IPS-18a (cell line): Measurements from ENCODE around the gene GCNT1.
"Not testable (repeated sequence)": the region's sequence is repeated elsewhere in the genome, so short reads cannot be mapped to it uniquely, and the experiment has no call there.

Experiments
- H3K27ac ChIP-seq: one replicate; pipeline ENCODE4 v1.5.1; 2013; ENCODE audit warnings: low read length
- H3K27me3 ChIP-seq: one replicate; pipeline ENCODE4 v1.6.1; 2013; ENCODE audit warnings: mild to moderate bottlenecking, low read length; ENCODE audit not compliant: control insufficient read depth, insufficient read depth
- H3K36me3 ChIP-seq: one replicate; pipeline ENCODE4 v1.6.1; 2013; ENCODE audit warnings: low read depth, low read length; ENCODE audit not compliant: control insufficient read depth
- H3K4me1 ChIP-seq: one replicate; pipeline ENCODE4 v1.6.1; 2013; ENCODE audit warnings: low read depth, low read length; ENCODE audit not compliant: control insufficient read depth
- H3K4me3 ChIP-seq: one replicate; pipeline ENCODE4 v1.5.1; 2013; ENCODE audit warnings: low read length
- H3K9ac ChIP-seq: one replicate; pipeline ENCODE4 v1.6.1; 2013; ENCODE audit warnings: mild to moderate bottlenecking, low read length, moderate library complexity
- H3K9me3 ChIP-seq: one replicate; pipeline ENCODE4 v1.6.1; 2013; ENCODE audit warnings: low read depth, low read length; ENCODE audit not compliant: control insufficient read depth

GCNT1 gene

GRCh38 chr9:76510041-76510440 is 51.1 kb downstream of the GCNT1 start:
- no peaks in the 10 kb centered on the region for H3K36me3 ChIP-seq
- H3K27ac ChIP-seq = no peak overlapping the region
- H3K4me3 ChIP-seq = no peak overlapping the region
- no peaks in the 10 kb centered on the region for H3K4me1 ChIP-seq
- H3K27me3 ChIP-seq = no peaks in the 10 kb centered on the region
- no peak overlapping the region for H3K9ac ChIP-seq
- no peaks in the 10 kb centered on the region for H3K9me3 ChIP-seq

DNA sequence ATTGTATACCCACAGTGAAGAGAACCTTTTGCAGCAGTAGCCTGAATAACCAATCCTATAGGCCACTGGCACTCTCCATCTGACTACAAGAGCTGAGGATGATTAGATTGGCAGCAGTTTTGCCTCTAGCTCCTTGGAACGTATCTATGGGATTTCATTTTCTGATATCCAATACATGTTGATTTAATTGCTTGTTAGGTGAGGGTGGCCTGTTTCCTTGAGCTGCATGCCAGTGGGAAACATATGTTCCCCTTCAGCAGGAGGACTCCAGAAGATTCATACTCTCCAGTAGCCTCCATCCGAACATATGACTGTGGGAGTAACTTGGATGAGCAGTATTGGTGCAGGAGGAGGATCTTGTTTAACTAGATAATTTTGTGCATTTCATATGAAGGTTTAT is 51.5 kb downstream of the GCNT1 start:
- H3K9me3 ChIP-seq = no peaks in the 10 kb centered on the region
- no peaks in the 10 kb centered on the region for H3K4me1 ChIP-seq
- no peaks in the 10 kb centered on the region for H3K36me3 ChIP-seq
- no peak overlapping the region for H3K27ac ChIP-seq
- H3K9ac ChIP-seq = no peak overlapping the region
- no peak overlapping the region for H3K4me3 ChIP-seq
- no peaks in the 10 kb centered on the region for H3K27me3 ChIP-seq

GRCh38 chr9:76512826-76513225 is 53.8 kb downstream of the GCNT1 start:
- no peaks in the 10 kb centered on the region for H3K4me1 ChIP-seq
- H3K27me3 ChIP-seq = no peaks in the 10 kb centered on the region
- H3K9ac ChIP-seq = no peak overlapping the region
- H3K36me3 ChIP-seq = no peaks in the 10 kb centered on the region
- H3K4me3 ChIP-seq = no peak overlapping the region
- no peaks in the 10 kb centered on the region for H3K9me3 ChIP-seq
- no peak overlapping the region for H3K27ac ChIP-seq

DNA sequence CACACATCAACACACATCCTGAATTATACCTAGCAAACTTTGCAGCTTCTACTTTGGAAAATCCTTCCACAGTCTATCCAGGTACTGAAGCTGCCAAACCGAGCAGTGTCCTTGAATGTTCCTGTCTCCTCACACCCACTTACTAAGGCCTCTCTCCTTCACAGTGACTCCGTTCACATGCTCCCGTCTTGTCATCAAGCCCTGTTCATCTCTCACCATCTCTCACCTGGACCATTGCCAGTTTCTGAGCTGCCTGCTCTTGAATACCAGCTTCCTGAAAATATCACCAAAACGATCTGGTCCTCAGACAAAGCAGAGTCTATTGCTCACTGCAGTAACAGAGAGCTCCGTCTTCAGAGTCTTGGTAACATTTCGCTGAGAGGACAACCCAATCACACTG is 57.4 kb downstream of the GCNT1 start:
- no peaks in the 10 kb centered on the region for H3K9me3 ChIP-seq
- H3K27ac ChIP-seq = no peak overlapping the region
- H3K4me3 ChIP-seq = no peak overlapping the region
- no peaks in the 10 kb centered on the region for H3K27me3 ChIP-seq
- H3K36me3 ChIP-seq = no peaks in the 10 kb centered on the region
- H3K4me1 ChIP-seq = no peaks in the 10 kb centered on the region
- no peak overlapping the region for H3K9ac ChIP-seq

- Histone ChIP-seq H3K9me3 (no peaks in the 10 kb centered on the region), H3K36me3 (no peaks in the 10 kb centered on the region), H3K9ac (no peak overlapping the region), H3K4me3 (no peak overlapping the region), H3K27ac (no peak overlapping the region), H3K27me3 (no peaks in the 10 kb centered on the region), H3K4me1 (no peaks in the 10 kb centered on the region)
These were observed 57.9 kb downstream of the GCNT1 start for GRCh38 chr9:76516871-76517270.

- H3K4me3 ChIP-seq = no peak overlapping the region
- H3K27me3 ChIP-seq = no peaks in the 10 kb centered on the region
- no peak overlapping the region for H3K9ac ChIP-seq
- no peaks in the 10 kb centered on the region for H3K9me3 ChIP-seq
- H3K4me1 ChIP-seq = no peaks in the 10 kb centered on the region
- H3K27ac ChIP-seq = no peak overlapping the region
- H3K36me3 ChIP-seq = no peaks in the 10 kb centered on the region
These were observed 60.3 kb downstream of the GCNT1 start for GRCh38 chr9:76519075-76519835.

GRCh38 chr9:76521244-76521681 is 62.3 kb downstream of the GCNT1 start:
- Histone ChIP-seq H3K9ac (no peak overlapping the region), H3K36me3 (no peaks in the 10 kb centered on the region)

GRCh38 chr9:76521906-76522305 is 62.9 kb downstream of the GCNT1 start:
- Histone ChIP-seq H3K9me3 (no peaks in the 10 kb centered on the region), H3K4me1 (no peaks in the 10 kb centered on the region), H3K9ac (no peak overlapping the region), H3K4me3 (no peak overlapping the region), H3K36me3 (no peaks in the 10 kb centered on the region), H3K27me3 (no peaks in the 10 kb centered on the region), H3K27ac (no peak overlapping the region)

More at GRCh38 chr9:76521244-76521681, 62.3 kb downstream of the GCNT1 start:
- no peaks in the 10 kb centered on the region for H3K27me3 ChIP-seq
- H3K9me3 ChIP-seq = no peaks in the 10 kb centered on the region
- no peak overlapping the region for H3K4me3 ChIP-seq
- H3K4me1 ChIP-seq = no peaks in the 10 kb centered on the region
- H3K27ac ChIP-seq = no peak overlapping the region

DNA sequence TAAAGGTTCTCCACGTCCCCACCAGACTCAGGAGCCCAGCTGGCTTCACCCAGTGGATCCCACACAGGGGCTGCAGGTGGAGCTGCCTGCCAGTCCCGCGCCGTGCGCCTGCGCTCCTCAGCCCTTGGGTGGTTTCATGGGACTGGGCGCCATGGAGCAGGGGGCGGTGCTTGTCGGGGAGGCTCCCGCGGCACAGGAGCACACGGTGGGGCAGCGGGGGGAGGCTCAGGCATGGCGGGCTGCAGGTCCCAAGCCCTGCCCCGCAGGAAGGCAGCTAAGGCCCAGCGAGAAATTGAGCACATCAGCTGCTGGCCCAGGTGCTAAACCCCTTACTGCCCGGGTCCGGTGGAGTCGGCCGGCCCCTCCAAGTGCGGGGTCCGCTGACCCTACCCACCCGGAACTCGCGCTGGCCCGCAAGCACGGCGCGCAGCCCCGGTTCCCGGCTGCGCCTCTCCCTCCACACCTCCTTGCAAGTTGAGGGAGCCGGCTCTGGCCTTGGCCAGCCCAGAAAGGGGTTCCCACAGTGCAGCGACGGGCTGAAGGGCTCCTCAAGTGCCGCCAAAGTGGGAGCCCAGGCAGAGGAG is 64.7 kb downstream of the GCNT1 start:
- not testable (repeated sequence) for H3K9ac ChIP-seq, H3K27me3 ChIP-seq

GRCh38 chr9:76525196-76525595 is 66.2 kb downstream of the GCNT1 start:
- Histone ChIP-seq H3K36me3 (no peaks in the 10 kb centered on the region), H3K4me1 (no peaks in the 10 kb centered on the region), H3K9me3 (no peaks in the 10 kb centered on the region), H3K27ac (no peak overlapping the region), H3K4me3 (no peak overlapping the region), H3K27me3 (no peaks in the 10 kb centered on the region), H3K9ac (no peak overlapping the region)

More for the DNA sequence above, 64.7 kb downstream of the GCNT1 start:
- H3K9me3 ChIP-seq, H3K27ac ChIP-seq, H3K4me1 ChIP-seq, H3K4me3 ChIP-seq, H3K36me3 ChIP-seq: not testable (repeated sequence)

DNA sequence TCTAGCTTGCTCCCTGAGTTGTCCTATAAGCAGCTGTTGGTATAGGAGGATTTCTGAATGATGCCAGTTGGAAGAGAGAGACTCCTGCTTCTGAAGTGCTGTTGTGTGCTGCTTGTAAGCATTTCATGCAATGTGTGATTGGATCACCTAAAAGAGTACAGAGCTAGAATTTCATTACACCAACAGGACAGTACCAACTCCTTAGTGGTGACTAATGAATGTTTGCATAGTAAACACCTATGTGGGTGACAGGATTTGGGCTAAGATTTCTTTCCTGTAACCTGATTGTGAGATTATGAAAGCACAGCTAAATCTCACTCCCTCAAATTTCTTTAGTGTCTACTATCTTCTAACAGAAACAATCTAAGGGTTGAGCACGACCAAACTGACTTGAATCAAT is 67.0 kb downstream of the GCNT1 start:
- H3K9ac ChIP-seq = no peak overlapping the region
- H3K4me3 ChIP-seq = no peak overlapping the region
- H3K36me3 ChIP-seq = no peaks in the 10 kb centered on the region
- no peak overlapping the region for H3K27ac ChIP-seq
- H3K27me3 ChIP-seq = no peaks in the 10 kb centered on the region
- no peaks in the 10 kb centered on the region for H3K4me1 ChIP-seq
- no peaks in the 10 kb centered on the region for H3K9me3 ChIP-seq

DNA sequence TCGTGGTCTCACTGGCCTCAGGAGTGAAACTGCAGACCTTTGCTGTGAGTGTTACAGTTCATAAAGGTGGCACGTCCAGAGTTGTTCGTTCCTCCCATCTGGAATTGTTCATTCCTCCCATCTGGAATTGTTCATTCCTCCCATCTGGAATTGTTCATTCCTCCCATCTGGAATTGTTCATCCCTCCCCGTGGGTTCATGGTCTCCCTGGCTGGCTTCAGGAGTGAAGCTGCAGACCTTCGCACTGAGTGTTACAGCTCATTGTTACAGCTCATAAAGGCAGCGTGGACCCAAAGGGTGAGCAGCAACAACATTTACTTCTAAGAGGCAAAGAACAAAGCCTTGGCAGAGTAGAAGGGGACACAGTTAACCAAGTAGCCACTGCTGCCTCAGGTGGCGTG is 69.1 kb downstream of the GCNT1 start:
- Histone ChIP-seq H3K4me1 (no peaks in the 10 kb centered on the region), H3K27ac (no peak overlapping the region), H3K36me3 (no peaks in the 10 kb centered on the region), H3K9me3 (no peaks in the 10 kb centered on the region), H3K4me3 (no peak overlapping the region), H3K9ac (no peak overlapping the region), H3K27me3 (no peaks in the 10 kb centered on the region)
